Stimulated activated CD4-positive, alpha-beta T cell treated with anti-CD3 and anti-CD28 coated beads, Interleukin-12 subunit alpha, Interleukin-12 subunit beta, amount 100 ng/mL, for 4 hours (primary cell): Measurements from ENCODE around the gene ASPSCR1.
"Not testable (repeated sequence)": the region's sequence is repeated elsewhere in the genome, so short reads cannot be mapped to it uniquely, and the experiment has no call there.

ENCODE experiments used
- DNase-seq: peaks from one replicate; pipeline ENCODE4 v3.0.0-alpha.2; 2020

Gene ASPSCR1

GRCh38 chr17:81961521-81962498 is 15.6 kb upstream of the ASPSCR1 start:
- DNase-seq = no peak

- no peak for DNase-seq
These were observed 14.7 kb upstream of the ASPSCR1 start for GRCh38 chr17:81962499-81963441.

- no peak for DNase-seq
These were observed 13.2 kb upstream of the ASPSCR1 start for GRCh38 chr17:81964081-81964849.

DNA sequence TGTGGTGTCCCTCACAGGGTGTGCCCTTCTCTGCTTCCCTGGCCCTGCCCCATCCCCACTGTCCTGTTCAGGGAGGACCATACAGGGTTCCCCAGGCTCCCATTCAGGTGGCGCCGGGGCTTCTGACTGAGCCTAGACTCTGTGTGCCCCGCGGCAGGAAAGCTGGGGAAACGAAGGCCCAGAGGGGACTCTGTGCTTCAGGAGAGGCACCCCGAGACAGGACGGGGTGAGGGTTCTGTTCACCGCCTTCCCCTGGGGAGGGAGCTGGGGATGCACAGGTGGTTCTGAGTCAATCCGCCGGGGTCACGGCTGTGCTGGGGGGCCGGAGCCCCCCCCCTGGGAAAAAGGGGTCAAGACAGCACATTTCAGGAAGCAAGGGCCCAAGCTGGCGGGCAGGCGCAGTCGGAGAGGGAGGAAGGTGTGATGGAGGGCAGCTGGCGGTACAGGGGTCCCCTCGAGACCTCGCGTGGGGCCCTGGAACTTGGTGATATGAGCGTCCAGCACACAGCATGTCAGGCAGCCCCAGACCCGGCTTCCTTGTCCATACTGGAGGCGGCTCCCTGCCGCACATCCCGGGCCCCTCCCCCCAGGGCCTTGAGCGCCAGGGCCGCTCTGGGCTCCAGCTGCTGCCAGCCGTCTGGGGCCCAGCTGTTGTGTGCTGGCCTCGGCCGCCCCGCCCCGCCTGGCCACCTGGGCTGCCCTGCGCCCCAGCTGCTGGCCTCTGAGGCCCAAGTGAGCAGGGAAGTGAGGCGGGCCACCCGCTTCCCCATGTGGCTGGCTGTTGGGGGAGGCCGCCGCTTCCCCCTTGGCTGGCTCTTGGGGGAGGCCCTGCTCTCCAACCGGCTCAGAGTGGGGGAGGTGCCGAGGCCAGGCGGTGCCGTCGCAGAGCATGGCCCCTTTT is 10.8 kb upstream of the ASPSCR1 start:
- DNase-seq = no peak

DNA sequence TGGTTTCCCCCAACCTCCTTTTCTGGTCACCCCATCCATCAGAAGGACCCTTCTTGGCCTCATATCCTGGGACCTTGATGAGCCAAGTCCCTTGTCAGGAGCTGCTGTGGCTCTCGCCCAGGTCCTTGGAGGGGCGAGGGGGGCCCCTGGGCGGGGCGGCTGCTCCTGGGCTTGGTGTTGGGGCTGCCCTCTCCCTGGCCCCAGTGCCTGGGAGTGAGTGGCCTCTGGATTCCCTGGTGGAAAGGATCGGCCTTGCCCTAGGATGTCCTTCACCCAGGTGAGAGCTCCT is 10.2 kb upstream of the ASPSCR1 start:
- DNase-seq = no peak

- DNase-seq = peak; percentile 87
These were observed 9.7 kb upstream of the ASPSCR1 start for GRCh38 chr17:81967533-81968395.

GRCh38 chr17:81968396-81968745 is 9.1 kb upstream of the ASPSCR1 start:
- no peak for DNase-seq

DNA sequence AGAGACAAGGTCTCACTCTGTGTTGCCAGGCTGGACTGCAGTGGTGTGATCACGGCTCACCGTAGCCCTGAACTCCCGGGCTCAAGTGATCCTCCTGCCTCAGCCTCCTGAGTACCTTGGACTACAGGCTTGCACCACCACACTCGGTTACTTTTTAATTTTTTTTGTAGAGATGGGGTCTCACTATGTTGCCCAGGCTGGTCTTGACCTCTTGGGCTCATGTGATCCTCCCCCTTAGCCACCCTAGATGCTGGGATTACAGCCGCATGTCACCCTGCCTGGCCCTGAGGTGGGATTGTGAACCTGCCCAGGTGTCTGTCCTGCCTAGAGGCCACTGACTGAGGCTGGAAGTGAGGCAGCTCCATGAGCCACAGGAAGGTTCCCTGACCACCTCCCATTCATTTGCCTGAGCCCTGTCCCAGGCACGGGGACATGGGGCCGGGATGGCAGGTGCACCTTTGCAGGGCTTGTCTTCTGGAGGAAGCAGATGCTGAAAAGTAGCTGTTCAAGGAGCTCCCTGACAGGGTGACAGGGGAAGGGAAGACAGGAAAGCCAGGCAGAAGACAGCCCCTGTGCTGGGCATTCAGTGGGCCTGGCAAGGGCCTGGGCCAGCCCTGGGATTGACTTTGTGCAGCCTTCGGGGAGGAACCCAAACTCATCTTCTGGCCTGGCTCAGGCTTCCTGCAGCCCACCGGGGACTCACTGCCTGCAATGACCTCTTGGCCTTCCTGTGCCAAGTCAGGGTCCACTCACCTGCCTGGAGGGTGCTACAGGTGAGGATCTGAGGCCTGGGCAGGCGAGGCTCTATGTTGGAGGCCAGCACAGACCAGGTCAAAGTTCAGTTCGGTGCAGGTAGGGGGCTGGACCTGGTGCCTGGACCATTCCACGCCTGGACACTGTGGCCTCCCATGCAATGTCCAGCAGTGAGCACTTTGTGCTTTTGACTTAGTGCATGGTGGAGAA is 8.3 kb upstream of the ASPSCR1 start:
- DNase-seq = no peak

GRCh38 chr17:81973432-81973831 is 4.0 kb upstream of the ASPSCR1 start:
- no peak for DNase-seq

DNA sequence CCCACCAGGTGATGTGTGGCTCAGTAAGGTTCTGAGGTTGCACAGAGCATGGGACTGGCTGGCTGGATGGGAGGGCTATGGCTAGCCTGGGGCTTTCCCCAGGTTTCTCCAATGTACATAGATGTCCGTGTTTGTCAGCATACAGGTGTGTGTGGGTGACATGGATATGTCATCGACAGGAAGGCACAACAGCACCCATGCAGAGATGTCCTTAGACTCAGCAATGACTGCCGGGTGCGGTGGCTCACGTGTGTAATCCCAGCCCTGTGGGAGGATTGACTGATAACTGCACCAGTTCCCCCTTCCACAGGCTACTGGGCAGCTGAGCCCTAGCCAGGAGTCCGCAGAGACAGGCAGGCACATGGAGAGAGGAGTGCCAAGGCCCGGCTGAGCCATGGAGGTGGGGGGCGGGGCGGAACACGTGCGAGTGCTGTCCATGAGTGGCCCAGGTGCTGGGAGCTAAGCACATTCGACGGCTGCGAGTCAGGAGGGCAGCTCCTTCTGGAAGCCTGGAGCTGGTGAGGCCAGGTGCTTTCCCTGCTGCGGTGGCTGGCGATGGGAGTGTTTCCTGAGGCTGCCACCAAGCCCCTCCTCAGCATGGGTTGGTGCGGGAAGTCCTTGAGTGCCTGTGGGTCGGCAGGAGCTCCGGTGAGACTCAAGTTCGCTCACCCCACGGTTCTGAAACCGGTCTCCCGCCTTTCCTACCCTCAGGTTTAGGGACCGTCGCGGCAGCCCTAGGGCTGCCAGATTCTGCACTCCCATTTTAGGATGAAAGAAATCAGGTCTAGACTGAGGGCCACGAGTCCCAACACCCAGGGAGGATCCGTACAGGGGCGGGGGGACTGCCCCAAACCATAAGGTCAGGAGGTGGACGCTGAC is 858 bp upstream of the ASPSCR1 start:
- DNase-seq = peak; percentile 50

DNA sequence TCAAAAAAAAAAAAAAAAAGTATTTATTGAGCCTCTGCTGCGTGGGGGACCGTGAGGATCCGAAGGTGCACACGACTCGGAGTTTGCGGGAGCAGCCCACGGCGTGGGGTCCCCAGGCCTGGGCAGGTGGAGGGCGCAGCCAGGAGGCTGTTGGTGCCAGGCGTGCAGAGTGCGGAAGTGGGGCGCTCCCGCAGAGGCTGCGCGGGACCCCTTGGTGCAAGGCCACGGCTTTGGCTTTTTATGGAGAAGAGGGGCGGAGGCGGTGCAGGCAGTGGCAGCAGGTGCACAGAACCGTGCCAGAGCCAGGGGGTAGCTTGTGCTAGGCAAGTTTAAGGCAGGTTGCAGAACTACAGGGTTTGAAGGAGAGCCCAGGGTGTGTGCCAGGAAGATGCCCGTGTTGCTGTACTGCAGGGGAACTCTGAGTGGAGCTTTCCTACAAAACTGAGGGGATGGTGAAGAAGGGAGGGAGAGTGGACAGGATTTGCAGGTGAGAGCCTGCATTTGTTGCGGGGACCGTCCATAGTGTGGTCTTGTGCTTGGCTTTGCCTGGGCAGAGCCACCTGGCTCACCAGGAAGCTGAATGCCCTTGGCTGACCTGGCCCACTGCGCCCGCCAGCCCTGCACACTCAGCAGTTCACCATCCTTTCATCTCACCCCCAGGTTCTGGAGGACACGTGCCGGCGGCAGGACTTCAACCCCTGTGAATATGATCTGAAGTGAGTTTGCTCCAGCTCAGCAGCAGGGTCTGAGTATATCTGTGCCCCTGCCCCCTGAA is 1.3 kb downstream of the ASPSCR1 start:
- DNase-seq = no peak

GRCh38 chr17:81980122-81980521 is 2.7 kb downstream of the ASPSCR1 start:
- DNase-seq = no peak

DNA sequence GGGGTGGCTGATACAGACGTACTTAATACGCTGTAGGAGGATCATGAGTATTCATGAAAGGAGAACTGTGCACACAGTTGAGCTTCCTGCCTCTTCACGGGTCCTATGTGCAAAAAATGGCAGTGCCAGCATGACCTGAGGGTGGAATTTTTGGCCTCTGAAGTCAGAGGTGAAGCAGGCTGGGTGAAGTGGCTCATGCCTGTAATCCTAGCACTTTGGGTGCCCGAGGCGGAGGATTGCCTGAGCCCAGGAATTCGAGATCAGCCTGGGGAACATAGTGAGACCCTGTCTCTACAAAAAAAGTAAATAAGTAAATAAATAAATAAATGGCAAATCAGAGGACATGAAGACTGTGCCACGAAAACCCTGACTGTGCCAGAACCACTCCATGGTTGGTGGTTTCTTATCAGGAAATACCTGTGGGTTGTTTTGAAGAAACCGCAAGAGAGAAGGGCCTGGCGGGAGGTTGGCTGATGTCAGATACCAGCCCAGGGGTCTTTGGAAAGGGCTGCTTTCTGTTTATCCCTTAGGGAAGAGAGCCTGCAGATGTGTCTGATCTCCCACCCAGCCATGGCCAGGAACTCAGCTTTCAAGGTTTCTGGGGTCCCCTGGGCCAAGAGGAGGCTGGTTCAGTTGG is 3.4 kb downstream of the ASPSCR1 start:
- DNase-seq = no peak

- not testable (repeated sequence) for DNase-seq
These were observed 4.1 kb downstream of the ASPSCR1 start for GRCh38 chr17:81981511-81981910.

- no peak for DNase-seq
These were observed 5.7 kb downstream of the ASPSCR1 start for GRCh38 chr17:81983011-81983638.

- no peak for DNase-seq
These were observed 6.4 kb downstream of the ASPSCR1 start for GRCh38 chr17:81983639-81984373.
